Psoas muscle (tissue), 8 donors: ENCODE data around the gene CHTF18. TPM values are rescaled to one million over a fixed set of nuclear protein-coding genes. Genes with fewer than 3 reads are reported as not detected.
"Not testable (repeated sequence)": the region's sequence is repeated elsewhere in the genome, so short reads cannot be mapped to it uniquely, and the experiment has no call there.

Experiments
- ATAC-seq, 4 donors: fragments of 200-7000 bp; cut with Tn5 transposase; one replicate each; pipeline ENCODE4 v1.9.1; 2020; ENCODE audit warnings: moderate library complexity in 3 of 4, mild to moderate bottlenecking in 2 of 4
- DNase-seq, 2 donors: peaks; one replicate each; pipeline ENCODE4 v3.0.0-alpha.2; 2020
- H3K27ac ChIP-seq: fragments of 200-600 bp; one replicate; pipeline ENCODE4 v1.8.0; 2022
- H3K27me3 ChIP-seq, 3 donors: fragments of 200-600 bp in 1 of 3; one replicate each; pipeline versions ENCODE4 v1.6.1 to v1.8.0; 2013 to 2022; ENCODE audit warnings: low read length in 2 of 3, mild to moderate bottlenecking in 2 of 3, moderate library complexity in 1 of 3; ENCODE audit not compliant: insufficient read depth in 3 of 3
- H3K36me3 ChIP-seq, 2 donors: fragments of 200-600 bp in 1 of 2; one replicate each; pipeline versions ENCODE4 v1.6.1 to v1.8.0; 2013 to 2022; ENCODE audit warnings: low read depth in 1 of 2, mild to moderate bottlenecking in 1 of 2, moderate library complexity in 1 of 2; ENCODE audit not compliant: insufficient read depth in 1 of 2
- H3K4me1 ChIP-seq: fragments of 200-600 bp; one replicate; pipeline ENCODE4 v1.8.0; 2022
- H3K4me3 ChIP-seq: fragments of 200-600 bp; one replicate; pipeline ENCODE4 v1.8.0; 2022; ENCODE audit warnings: mild to moderate bottlenecking
- H3K9me3 ChIP-seq: fragments of 200-600 bp; one replicate; pipeline ENCODE4 v1.8.0; 2022
- WGBS, 3 donors: extraction: QIAGEN DNeasy Blood & Tissue Kit; methylation state at CpG; one replicate each; pipeline versions ENCODE4 v1.1.6 to v1.1.7; 2013; 5-methylcytosine and 5-hydroxymethylcytosine counted together
- intact Hi-C, 2 donors: fragments of 100-400 bp; cut with DNase I; formaldehyde crosslinking; loops; one replicate each; pipeline versions ENCODE4 v1.11.0 to v1.14.2; 2022
- polyA plus RNA-seq, 3 donors: library from polyadenylated mRNA; stranded (reverse); fragments of 200-250 nt; gene quantifications; one replicate each; pipeline ENCODE4 v1.2.3, GENCODE V29; 2013
- total RNA-seq, 4 donors: library from RNA; stranded (reverse); fragmentation: NEBNext Ultra II Directional in 2 of 4; extraction: Animal tissue kit (Norgen Biotek cat#: 25700) in 2 of 4; gene quantifications; one replicate each; pipeline versions ENCODE4 v1.2.1 to v1.2.4, GENCODE V29; 2021 to 2023
- TF ChIP-seq, protein P1 (sequence below): fragments of 200-600 bp; IDR thresholded peaks from one replicate; pipeline ENCODE4 v1.8.0; 2022; ENCODE audit warnings: antibody characterized with exemption
- donor health status: healthy with polysubstance abuse.
- donor health status: DM: no; HTN: no; CAD: no; lungs with moderate emphysema.
- donor health status: Bipolar disorder and iron deficiency.
- donor health status: healthy.
- donor health status: DM: yes; HTN: yes; CAD: no.
- donor health status: DM: no; HTN: no; CAD: no.
- donor health status: DM: no; HTN: no; CAD: no.
- donor health status: DM: yes; HTN: yes; CAD: no.

The CHTF18 gene
- total and polyA plus RNA-seq, 7 donors = 1.7 to 8.4 (median 3.9) TPM

DNA sequence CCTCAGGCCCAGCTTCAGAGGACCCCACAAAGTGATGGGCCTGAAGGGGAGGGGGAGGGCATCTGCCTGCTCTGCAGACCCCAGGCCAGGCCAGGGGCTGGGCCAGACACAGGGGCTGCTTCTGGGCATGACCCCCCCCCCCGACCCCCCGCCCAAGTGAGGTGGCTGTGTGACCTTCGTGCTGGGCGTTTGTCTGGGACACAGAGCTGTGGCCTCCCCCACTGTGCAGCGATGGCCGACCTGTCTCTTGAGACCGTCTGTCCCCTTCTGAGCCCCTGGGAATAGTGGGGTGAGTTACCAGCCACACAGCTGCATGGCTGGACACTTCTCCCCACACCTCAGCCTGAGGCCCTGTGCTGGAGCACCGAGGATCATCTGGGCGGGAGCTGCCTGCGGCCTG, 47.0 kb downstream of the CHTF18 start:
- Histone ChIP-seq H3K27me3 (peaks cover 0 to 48% (median 7%) of the 10 kb centered on the region in 3 donors), H3K27ac (no peak overlapping the region), H3K4me3 (no peak overlapping the region), H3K36me3 (no peaks in the 10 kb centered on the region), H3K9me3 (peaks cover 15% of the 10 kb centered on the region), H3K4me1 (no peaks in the 10 kb centered on the region)
- intact Hi-C loops = no loop called here
- DNase-seq = no peak
- TF ChIP-seq, protein P1, sequence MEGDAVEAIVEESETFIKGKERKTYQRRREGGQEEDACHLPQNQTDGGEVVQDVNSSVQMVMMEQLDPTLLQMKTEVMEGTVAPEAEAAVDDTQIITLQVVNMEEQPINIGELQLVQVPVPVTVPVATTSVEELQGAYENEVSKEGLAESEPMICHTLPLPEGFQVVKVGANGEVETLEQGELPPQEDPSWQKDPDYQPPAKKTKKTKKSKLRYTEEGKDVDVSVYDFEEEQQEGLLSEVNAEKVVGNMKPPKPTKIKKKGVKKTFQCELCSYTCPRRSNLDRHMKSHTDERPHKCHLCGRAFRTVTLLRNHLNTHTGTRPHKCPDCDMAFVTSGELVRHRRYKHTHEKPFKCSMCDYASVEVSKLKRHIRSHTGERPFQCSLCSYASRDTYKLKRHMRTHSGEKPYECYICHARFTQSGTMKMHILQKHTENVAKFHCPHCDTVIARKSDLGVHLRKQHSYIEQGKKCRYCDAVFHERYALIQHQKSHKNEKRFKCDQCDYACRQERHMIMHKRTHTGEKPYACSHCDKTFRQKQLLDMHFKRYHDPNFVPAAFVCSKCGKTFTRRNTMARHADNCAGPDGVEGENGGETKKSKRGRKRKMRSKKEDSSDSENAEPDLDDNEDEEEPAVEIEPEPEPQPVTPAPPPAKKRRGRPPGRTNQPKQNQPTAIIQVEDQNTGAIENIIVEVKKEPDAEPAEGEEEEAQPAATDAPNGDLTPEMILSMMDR = no peak
- WGBS, 3 donors = 91 to 96% (median 93%) methylated on average over 8 to 10 of the region's 10 CpGs
- ATAC-seq = no peak

DNA sequence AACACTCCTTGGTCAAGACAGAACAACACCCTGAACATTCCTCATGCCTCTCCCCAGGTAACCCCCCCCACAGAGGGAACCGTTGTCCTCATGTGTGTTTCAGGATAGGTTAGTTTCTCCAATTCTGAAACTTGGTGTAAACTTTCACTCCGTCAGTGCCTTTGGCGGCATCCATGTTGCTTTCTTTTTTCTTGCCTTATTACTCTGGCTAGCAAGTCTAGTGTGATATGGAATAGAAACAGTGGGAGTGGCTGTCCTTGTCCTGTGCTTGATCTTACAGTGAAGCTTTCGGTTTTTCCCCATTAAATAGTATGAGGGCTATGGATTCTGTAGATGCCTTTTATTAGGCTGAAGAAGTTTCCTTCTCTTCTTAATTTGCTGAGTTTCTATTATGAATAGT, 47.8 kb downstream of the CHTF18 start:
- DNase-seq (no peak), ATAC-seq (no peak)
- Histone ChIP-seq H3K4me3 (no peak overlapping the region), H3K36me3 (no peaks in the 10 kb centered on the region), H3K4me1 (no peaks in the 10 kb centered on the region), H3K27ac (no peak overlapping the region), H3K27me3 (peaks cover 0 to 49% (median 10%) of the 10 kb centered on the region in 3 donors), H3K9me3 (peaks cover 15% of the 10 kb centered on the region)
- TF ChIP-seq, protein P1 = no peak
- intact Hi-C loops = no loop called here
- 92% methylated on average over 4 of the region's 4 CpGs for WGBS, 3 donors

DNA sequence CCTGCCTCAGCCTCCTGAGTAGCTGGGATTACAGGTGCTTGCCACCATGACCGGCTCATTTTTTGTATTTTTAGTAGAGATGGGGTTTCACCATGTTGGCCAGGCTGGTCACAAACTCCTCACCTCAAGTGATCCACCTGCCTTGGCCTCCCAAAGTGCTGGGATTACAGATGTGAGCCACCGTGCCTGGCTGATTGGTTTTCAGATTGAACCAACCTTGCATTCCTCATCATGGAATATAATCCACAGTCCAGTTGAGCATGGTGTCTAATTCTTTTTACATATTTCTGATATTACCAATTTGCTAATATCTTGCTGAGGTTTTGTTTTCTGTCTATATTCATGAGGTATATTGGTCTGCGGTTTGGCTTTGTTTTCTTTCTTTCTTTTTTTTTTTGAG, 48.4 kb downstream of the CHTF18 start:
- peaks cover 15% of the 10 kb centered on the region for H3K9me3 ChIP-seq
- H3K4me3 ChIP-seq, intact Hi-C loops, H3K4me1 ChIP-seq, DNase-seq, ATAC-seq, H3K36me3 ChIP-seq, H3K27ac ChIP-seq: not testable (repeated sequence)
- H3K27me3 ChIP-seq = peaks cover 0 to 49% (median 10%) of the 10 kb centered on the region in 3 donors
- 88 to 95% (median 94%) methylated on average over 3 of the region's 3 CpGs for WGBS, 3 donors

DNA sequence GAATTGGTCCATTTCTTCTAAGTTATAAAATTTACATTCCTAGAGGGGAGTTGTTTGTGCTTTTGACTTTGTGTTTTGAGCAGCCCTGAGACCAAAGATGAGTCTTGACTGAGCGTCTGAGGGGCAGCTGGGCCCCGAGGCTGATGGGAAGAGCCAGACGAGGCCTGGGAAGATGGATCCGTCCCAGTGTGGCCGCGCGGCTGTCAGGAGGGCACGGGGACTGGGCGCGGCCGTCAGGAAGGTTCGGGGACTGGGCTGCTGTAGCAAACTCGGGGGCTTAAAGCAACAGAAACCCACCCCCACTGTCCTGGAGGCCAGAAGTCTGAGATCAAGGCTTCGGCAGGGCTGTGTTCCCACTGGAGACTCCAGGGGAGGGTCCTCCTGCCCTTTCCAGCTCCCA, 50.3 kb downstream of the CHTF18 start:
- intact Hi-C loops = no loop called here
- DNase-seq (no peak), ATAC-seq (no peak)
- Histone ChIP-seq H3K4me1 (no peaks in the 10 kb centered on the region), H3K27me3 (peaks cover 0 to 41% (median 9%) of the 10 kb centered on the region in 3 donors), H3K9me3 (peaks cover 15% of the 10 kb centered on the region), H3K36me3 (no peaks in the 10 kb centered on the region), H3K4me3 (no peak overlapping the region), H3K27ac (no peak overlapping the region)
- 83 to 87% (median 83%) methylated on average over 13 to 14 of the region's 14 CpGs for WGBS, 3 donors
- TF ChIP-seq, protein P1 = no peak

GRCh38 chr16:839643-840408, 51.4 kb downstream of the CHTF18 start:
- DNase-seq = peak in 1 of 2 donors; percentile 53
- TF ChIP-seq, protein P1 = no peak
- peaks cover 15% of the 10 kb centered on the region for H3K9me3 ChIP-seq
- no peaks in the 10 kb centered on the region for H3K4me1 ChIP-seq
- H3K27ac ChIP-seq = no peak overlapping the region
- no peak for ATAC-seq
- H3K36me3 ChIP-seq = no peaks in the 10 kb centered on the region
- H3K27me3 ChIP-seq = peaks cover 0 to 40% (median 9%) of the 10 kb centered on the region in 3 donors
- intact Hi-C loops = no loop called here
- H3K4me3 ChIP-seq = no peak overlapping the region
- WGBS, 3 donors = 30 to 48% (median 36%) methylated on average over 22 to 24 of the region's 24 CpGs
